Adrenal gland (tissue), 5 donors: ENCODE data around the gene PRR20G.

Experiments
- CTCF ChIP-seq, 6 experiments: fragments of 450-650 bp in 4 of 6; fragments of 200-600 bp in 2 of 6; sonication (generic) in 1 of 6; IDR thresholded peaks; 1 replicate in 5 of 6; 2 replicates in 1 of 6; pipeline versions ENCODE4 v1.5.1 to v1.8.0; 2016 to 2021; ENCODE audit warnings: antibody characterized with exemption in 6 of 6, mild to moderate bottlenecking in 2 of 6, moderate library complexity in 1 of 6
- POLR2A ChIP-seq, 2 donors: fragments of 450-650 bp; IDR thresholded peaks; one replicate each; pipeline ENCODE4 v1.6.1; 2017; ENCODE audit warnings: antibody characterized with exemption in 2 of 2, mild to moderate bottlenecking in 2 of 2, moderate library complexity in 1 of 2
- donor health status: DM: no; HTN: no; CAD: no.

- TF ChIP-seq CTCF (IDR thresholded peaks at IDR 0.05) (no peak), POLR2A (IDR thresholded peaks at IDR 0.05) (no peak)
These were observed 22.9 kb downstream of the PRR20G start for GRCh38 chr3:127264794-127265514.
